SH-SY5Y (cell line): ENCODE results near the gene PRPH.

ENCODE experiments used
- GATA2 ChIP-seq: IDR thresholded peaks from 2 replicates; pipeline ENCODE4 v1.6.1; 2011; ENCODE audit warnings: mild to moderate bottlenecking, low read depth, low read length
- GATA3 ChIP-seq: IDR thresholded peaks from 2 replicates; pipeline ENCODE4 v1.6.1; 2011; ENCODE audit warnings: low read depth, mild to moderate bottlenecking, low read length, moderate library complexity

The PRPH gene

DNA sequence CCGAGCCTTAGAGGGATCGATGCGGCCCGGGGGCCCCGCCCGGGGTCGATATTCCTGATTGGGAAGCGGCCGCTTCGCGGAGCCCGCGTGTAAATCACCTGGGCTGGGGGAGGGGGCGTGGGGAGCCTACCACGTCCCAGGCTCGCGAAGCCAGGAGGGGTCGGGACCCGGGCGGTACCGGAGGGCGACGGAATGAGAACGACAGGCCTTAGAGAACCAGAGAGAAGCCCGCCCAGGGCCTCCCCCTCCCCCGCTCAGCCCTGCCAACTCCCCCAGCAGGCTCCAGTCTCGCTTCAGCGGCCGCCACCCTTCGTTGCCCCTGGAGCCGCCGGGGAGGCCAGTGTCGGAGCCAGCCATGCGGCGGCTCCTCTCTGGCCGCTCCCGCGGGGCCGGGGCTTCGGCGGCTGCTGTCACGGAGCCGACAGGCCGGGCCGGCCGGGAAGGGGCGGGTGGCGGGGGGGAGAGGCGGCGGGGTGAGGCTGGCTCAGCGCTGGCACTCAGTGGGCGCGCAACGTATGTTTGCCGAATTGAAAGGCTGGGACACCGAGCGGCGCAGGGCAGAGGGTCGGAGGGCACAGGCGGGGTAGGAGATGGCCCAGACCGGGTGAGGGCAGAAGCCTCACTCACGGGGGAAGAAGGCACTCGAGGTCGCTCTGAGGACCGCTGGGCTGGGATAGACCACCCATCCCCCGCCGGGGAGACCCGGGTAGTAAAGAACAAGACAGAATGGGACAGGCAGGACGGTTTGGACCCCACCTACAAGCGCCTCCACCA lies 50.3 kb downstream of the PRPH start:
- TF ChIP-seq GATA2, result no peak
- no peak for TF ChIP-seq GATA3

DNA sequence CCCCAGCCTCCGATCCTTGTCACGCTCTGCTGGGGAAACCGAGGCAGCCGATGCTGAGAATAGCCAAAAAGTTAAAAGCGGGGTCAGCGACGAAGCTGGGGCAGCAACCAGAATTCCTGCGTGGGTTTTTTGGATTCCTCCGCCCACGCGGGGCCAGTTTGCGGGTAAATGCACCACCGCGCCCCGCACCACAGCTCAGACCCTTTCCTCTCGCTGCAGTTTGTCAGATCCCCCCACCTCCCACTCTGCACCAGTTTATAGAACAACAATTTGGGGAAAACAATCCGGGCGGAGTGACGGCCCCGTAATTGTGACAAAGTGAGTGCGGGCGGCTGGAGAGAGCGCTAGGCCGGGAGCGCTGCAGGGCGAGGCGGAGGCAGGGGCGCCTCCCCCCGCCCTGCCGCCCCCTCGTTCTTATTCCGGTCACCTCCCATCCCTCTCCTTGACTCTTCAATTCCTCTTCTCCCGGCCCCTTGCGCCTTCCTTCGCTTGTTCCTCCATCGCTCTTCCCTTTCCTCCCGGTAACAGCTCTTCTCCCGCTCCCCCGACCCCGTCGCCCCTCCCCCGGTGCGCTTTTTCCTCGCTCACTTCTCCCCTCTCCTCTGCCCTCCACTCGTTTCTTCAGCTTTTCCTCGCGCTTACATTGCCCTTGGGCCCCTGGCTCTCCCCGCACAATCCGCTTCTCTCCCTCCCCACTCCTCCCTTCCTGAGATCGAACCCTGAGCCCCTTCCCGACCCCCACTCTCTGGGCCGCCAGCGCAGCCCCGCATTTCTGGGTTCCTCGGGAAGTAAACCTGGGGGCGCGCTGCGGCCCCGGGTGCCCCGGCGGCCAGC lies 51.1 kb downstream of the PRPH start:
- TF ChIP-seq GATA2 (no peak), GATA3 (no peak)

DNA sequence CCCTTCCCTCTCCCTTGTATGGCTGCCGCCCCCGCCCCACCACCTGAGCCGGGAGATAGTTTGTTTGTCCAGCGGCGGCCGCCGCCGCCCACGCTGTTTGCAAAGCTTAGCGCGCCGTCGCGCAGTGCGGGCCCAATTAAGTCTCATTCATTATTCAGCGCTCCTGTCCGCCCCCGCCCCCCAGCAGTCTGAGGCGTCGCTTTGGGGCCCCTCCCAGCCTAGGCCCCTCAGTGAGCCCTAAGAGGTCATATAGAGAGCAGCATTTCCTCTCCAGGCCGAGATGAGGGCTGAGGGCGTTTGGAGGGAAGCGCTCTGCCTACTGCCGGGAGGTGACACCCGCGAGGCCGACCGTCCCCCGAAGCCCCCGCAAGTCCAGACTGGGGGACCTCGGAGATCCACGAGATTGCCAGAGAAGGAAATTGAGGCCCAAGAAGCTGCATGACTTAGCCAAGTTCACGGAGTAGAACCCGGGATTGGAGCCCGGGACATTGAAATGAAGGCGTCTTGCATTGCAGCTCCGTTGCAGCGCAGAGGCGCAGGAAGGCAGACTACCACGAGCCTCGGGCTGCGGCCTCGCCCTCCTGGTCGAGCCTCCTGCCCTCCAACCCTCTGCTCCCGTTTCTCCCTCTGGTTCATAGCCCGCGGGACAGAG lies 51.8 kb downstream of the PRPH start, which contains the start of gene DNAJC22:
DNAJC22 (plus strand) TSS at position 230 of the 652 bp plus-strand sequence. CDS start 1,985 bp downstream, outside the sequence.
- TF ChIP-seq GATA2 (no peak), GATA3 (no peak)

DNA sequence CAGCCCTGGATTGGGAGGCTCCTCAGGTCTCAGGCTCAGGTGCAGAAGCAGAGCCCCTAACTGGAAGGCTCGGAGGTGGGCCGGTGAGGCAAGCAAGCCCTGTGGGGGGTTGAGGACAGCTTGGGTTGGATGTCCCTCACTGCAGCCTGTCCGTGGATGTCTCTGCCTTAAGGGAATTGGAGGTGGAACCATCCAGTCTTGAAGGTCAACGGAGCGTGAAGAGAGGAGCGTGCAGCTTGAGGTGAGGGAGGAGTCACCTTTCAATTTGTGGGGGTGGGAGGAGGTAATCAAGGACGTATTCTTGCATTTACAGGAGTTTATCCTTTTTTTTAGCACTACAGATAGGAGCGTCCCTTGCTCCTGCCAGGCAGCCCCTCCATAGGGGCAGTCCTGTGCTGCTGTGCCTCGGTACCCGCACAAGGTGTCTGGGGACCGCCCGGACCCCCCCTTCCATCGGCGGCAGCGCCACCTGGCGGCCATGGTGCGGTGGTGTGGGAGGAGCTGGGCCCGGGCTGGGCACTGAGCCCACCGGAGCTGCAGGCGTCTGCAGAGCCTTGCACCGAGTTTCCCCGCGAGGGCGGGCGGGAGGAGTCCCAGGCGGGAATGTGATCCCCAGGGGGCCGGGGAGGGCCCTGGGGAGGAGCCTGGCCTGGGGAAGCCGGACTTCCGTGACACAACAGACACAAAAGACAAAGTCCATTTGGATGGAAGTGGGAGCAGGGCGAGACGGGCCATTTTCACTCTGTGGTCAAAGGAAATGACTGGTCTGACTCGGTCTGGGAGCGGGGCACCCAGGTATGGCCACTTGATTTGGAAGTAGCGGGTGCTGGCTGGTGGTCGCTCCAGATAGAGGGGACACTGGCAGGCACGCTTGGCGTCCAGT lies 52.6 kb downstream of the PRPH start:
- no peak for TF ChIP-seq GATA2
- TF ChIP-seq GATA3, result no peak
